HCT116 (cell line): ENCODE measurements around the gene PTPN12.

Source experiments
- FOSL1 ChIP-seq: IDR thresholded peaks from 2 replicates; pipeline ENCODE4 v1.6.1; 2012; ENCODE audit warnings: low read depth
- REST ChIP-seq: IDR thresholded peaks from 2 replicates; pipeline ENCODE4 v1.6.1; 2012; ENCODE audit warnings: low read depth
- TF ChIP-seq, protein P1 (sequence below): IDR thresholded peaks from 2 replicates; pipeline ENCODE4 v1.6.1; 2012

GRCh38 chr7:77528368-77528767, 8.7 kb upstream of the PTPN12 start:
- TF ChIP-seq REST, result no peak
- TF ChIP-seq, protein P1, sequence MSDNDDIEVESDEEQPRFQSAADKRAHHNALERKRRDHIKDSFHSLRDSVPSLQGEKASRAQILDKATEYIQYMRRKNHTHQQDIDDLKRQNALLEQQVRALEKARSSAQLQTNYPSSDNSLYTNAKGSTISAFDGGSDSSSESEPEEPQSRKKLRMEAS, result no peak
- TF ChIP-seq FOSL1, result no peak
